DOHH2 (cell line): Measurements from ENCODE around the gene PPP1R18.
"Not testable (repeated sequence)": the region's sequence is repeated elsewhere in the genome, so short reads cannot be mapped to it uniquely, and the experiment has no call there.

Experiments
- EZH2phosphoT487 ChIP-seq: fragments of 200-600 bp; sonication (generic); IDR thresholded peaks from 2 replicates; pipeline ENCODE4 v1.6.1; 2017; ENCODE audit warnings: borderline replicate concordance, mild to moderate bottlenecking, antibody characterized with exemption, low read length, moderate library complexity, mixed read lengths
- TF ChIP-seq, protein P1 (sequence below): fragments of 200-600 bp; sonication (generic); IDR thresholded peaks from one replicate; pipeline ENCODE4 v1.5.1; 2014; ENCODE audit warnings: antibody characterized with exemption, mild to moderate bottlenecking, low read depth, low read length; ENCODE audit not compliant: poor library complexity, severe bottlenecking

DNA sequence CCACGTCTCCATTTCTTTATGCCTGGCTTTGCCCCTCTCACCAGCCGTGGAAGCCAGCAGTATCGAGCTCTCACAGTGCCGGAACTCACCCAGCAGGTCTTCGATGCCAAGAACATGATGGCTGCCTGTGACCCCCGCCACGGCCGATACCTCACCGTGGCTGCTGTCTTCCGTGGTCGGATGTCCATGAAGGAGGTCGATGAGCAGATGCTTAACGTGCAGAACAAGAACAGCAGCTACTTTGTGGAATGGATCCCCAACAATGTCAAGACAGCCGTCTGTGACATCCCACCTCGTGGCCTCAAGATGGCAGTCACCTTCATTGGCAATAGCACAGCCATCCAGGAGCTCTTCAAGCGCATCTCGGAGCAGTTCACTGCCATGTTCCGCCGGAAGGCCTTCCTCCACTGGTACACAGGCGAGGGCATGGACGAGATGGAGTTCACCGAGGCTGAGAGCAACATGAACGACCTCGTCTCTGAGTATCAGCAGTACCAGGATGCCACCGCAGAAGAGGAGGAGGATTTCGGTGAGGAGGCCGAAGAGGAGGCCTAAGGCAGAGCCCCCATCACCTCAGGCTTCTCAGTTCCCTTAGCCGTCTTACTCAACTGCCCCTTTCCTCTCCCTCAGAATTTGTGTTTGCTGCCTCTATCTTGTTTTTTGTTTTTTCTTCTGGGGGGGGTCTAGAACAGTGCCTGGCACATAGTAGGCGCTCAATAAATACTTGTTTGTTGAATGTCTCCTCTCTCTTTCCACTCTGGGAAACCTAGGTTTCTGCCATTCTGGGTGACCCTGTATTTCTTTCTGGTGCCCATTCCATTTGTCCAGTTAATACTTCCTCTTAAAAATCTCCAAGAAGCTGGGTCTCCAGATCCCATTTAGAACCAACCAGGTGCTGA lies 37.6 kb upstream of the PPP1R18 start:
- TF ChIP-seq, protein P1, sequence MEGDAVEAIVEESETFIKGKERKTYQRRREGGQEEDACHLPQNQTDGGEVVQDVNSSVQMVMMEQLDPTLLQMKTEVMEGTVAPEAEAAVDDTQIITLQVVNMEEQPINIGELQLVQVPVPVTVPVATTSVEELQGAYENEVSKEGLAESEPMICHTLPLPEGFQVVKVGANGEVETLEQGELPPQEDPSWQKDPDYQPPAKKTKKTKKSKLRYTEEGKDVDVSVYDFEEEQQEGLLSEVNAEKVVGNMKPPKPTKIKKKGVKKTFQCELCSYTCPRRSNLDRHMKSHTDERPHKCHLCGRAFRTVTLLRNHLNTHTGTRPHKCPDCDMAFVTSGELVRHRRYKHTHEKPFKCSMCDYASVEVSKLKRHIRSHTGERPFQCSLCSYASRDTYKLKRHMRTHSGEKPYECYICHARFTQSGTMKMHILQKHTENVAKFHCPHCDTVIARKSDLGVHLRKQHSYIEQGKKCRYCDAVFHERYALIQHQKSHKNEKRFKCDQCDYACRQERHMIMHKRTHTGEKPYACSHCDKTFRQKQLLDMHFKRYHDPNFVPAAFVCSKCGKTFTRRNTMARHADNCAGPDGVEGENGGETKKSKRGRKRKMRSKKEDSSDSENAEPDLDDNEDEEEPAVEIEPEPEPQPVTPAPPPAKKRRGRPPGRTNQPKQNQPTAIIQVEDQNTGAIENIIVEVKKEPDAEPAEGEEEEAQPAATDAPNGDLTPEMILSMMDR, result not testable (repeated sequence)
- TF ChIP-seq EZH2phosphoT487, result not testable (repeated sequence)
